ENCODE data around the gene SPINT2. TPM values are rescaled to one million over a fixed set of nuclear protein-coding genes. Genes with fewer than 3 reads are reported as not detected.

Gene SPINT2
- total RNA-seq, 2 donors from 2014 or later: 266 to 305 TPM

DNA sequence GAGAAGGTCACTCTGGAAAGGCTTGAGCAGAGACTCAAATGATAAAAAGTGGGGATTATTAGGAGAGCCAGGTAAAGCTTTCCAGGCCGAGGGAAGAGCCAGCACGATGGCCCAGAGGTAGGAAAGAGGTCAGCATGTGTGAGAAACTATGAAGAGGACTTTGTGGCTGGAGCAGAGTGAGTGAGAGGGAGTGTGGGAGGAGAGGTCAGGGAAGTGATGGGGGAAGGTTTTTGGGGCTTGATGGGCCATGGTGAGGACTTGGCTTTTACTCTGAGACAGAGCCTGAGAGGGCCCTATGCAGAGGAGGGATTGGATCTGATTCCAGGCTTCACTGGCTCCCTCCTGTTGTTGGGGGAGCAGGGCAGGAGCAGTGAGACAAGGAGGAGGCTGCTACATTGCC is 76.6 kb downstream of the SPINT2 start:
- 92 to 93% methylated on average over 2 of the region's 2 CpGs for WGBS, 2 donors
- ATAC-seq (no peak), DNase-seq (no peak)
- H3K9me3 ChIP-seq: no peaks in the 10 kb centered on the region
- H3K27me3 ChIP-seq: no peaks in the 10 kb centered on the region
- intact Hi-C loops (cut with DNase I): no loop called here
- no peak overlapping the region for H3K27ac ChIP-seq
- TF ChIP-seq, protein P1, sequence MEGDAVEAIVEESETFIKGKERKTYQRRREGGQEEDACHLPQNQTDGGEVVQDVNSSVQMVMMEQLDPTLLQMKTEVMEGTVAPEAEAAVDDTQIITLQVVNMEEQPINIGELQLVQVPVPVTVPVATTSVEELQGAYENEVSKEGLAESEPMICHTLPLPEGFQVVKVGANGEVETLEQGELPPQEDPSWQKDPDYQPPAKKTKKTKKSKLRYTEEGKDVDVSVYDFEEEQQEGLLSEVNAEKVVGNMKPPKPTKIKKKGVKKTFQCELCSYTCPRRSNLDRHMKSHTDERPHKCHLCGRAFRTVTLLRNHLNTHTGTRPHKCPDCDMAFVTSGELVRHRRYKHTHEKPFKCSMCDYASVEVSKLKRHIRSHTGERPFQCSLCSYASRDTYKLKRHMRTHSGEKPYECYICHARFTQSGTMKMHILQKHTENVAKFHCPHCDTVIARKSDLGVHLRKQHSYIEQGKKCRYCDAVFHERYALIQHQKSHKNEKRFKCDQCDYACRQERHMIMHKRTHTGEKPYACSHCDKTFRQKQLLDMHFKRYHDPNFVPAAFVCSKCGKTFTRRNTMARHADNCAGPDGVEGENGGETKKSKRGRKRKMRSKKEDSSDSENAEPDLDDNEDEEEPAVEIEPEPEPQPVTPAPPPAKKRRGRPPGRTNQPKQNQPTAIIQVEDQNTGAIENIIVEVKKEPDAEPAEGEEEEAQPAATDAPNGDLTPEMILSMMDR (IDR thresholded peaks at IDR 0.05): no peak
- TF ChIP-seq POLR2A (IDR thresholded peaks at IDR 0.05): no peak
- H3K36me3 ChIP-seq (replicated peaks in 1 of 2; ENCODE audit: insufficient read depth in 1 of 2, low read depth in 2 of 2): no peaks in the 10 kb centered on the region
- peaks cover 11% of the 10 kb centered on the region for H3K4me1 ChIP-seq
- no peak overlapping the region for H3K4me3 ChIP-seq

Small RNA genes lying within 50 kb of the gene (small RNA-seq; reads per million reads assigned to genes)
- gene RF00019: not detected

Other genes starting within 250 kb of the SPINT2 start
- not detected for gene DPF1, start 40.4 kb upstream of the SPINT2 start, total RNA-seq
- gene PPP1R14A, start 8.2 kb upstream of the SPINT2 start, total RNA-seq: 100 to 1,000 TPM in 1 of 2 donors, 10 to 100 TPM in 1; 54.2 to 105 TPM
- 1 to 10 TPM in 1 of 2 donors, not detected in 1; 2.6 TPM for gene C19orf33, start 39.7 kb downstream of the SPINT2 start, total RNA-seq
- 10 to 100 TPM in 1 of 2 donors, 1 to 10 TPM in 1; 8.2 to 22.3 TPM for gene YIF1B, start 51.4 kb downstream of the SPINT2 start, total RNA-seq
- 10 to 100 TPM in 1 of 2 donors, 1 to 10 TPM in 1; 8.6 to 13.8 TPM for gene KCNK6, start 55.3 kb downstream of the SPINT2 start, total RNA-seq
- 1 to 10 TPM in 1 of 2 donors, under 1 TPM in 1; 0.78 to 9.6 TPM for gene CATSPERG, start 71.3 kb downstream of the SPINT2 start, total RNA-seq
- 10 to 100 TPM; 49.4 to 68.7 TPM for gene PSMD8, start 110.0 kb downstream of the SPINT2 start, total RNA-seq
- under 1 TPM in 1 of 2 donors, not detected in 1; 0.78 TPM for gene GGN, start 123.5 kb downstream of the SPINT2 start, total RNA-seq
- under 1 TPM; under 0.01 to 0.52 TPM for gene SPRED3, start 124.1 kb downstream of the SPINT2 start, total RNA-seq
- gene FAM98C, start 138.5 kb downstream of the SPINT2 start, total RNA-seq: 10 to 100 TPM; 24.9 to 51.4 TPM
- gene RASGRP4, start 161.6 kb downstream of the SPINT2 start, total RNA-seq: 1 to 10 TPM; 1.6 to 4.6 TPM
- gene RYR1, start 169.1 kb downstream of the SPINT2 start, total RNA-seq: 1 to 10 TPM in 1 of 2 donors, under 1 TPM in 1; 0.33 to 1.0 TPM